ENCODE data around the gene PCBD2.

The PCBD2 gene

DNA sequence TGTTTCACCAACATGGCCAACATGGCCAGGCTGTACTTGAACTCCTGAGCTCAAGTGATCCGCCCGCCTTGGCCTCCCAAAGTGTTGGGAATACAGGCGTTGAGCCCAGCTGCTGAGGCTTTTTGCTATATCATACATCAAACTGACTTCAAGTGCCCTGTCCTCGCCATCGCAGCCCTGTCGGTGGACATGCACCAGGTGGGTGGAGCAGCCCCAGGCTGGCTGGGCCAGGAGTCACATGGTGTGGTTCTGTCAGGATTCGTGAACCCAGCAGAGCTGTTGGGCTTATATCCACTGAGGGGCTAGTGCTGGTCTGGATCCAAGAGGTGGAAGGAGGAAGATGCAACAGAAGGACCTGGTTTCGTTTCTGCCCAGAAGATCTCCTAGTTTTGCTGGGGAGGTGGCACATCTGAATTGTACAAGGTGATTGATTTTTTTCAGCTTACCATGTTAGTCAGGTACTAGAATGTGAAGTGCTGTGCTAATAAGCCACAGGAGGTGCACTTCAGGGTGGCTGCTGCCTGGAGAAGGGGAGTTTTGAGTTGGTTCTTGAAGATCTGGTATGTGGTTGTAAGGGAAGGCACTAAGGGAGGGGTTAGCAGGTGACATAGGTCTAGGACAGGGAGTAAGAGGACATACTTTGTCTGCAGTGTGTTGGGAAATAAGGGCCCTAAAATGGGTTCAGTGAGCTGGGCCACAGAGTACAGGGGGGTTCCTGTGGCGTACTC lies 16.1 kb downstream of the PCBD2 start:
- no peak overlapping the region for H3K4me3 ChIP-seq (ENCODE audit: low read depth, low read length)
- TF ChIP-seq, protein P1, sequence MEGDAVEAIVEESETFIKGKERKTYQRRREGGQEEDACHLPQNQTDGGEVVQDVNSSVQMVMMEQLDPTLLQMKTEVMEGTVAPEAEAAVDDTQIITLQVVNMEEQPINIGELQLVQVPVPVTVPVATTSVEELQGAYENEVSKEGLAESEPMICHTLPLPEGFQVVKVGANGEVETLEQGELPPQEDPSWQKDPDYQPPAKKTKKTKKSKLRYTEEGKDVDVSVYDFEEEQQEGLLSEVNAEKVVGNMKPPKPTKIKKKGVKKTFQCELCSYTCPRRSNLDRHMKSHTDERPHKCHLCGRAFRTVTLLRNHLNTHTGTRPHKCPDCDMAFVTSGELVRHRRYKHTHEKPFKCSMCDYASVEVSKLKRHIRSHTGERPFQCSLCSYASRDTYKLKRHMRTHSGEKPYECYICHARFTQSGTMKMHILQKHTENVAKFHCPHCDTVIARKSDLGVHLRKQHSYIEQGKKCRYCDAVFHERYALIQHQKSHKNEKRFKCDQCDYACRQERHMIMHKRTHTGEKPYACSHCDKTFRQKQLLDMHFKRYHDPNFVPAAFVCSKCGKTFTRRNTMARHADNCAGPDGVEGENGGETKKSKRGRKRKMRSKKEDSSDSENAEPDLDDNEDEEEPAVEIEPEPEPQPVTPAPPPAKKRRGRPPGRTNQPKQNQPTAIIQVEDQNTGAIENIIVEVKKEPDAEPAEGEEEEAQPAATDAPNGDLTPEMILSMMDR (IDR thresholded peaks at IDR 0.05; ENCODE audit: control insufficient read depth, extremely low read depth, insufficient read depth) = no peak
- no peak for DNase-seq (ENCODE audit: low read depth)

DNA sequence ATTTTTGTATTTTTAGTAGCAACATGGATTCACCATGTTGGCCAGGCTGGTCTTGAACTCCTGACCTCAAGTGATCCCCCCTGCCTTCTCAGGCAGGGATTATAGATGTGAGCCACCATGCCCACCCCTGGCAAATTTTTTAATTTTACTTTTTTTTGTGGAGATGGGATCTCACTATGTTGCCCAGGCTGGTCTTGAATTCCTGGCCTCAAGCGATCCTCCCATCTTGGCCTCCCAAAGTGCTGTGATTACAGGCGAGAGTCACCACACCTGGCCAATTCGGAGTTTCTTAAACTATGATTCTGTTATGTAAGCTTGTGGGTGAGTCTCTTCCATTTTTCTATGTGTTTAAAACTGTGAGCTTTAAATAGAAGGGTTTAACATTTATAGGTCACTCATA lies 27.6 kb downstream of the PCBD2 start:
- H3K4me3 ChIP-seq (ENCODE audit: low read depth, low read length) = no peak overlapping the region
- DNase-seq (ENCODE audit: low read depth) = no peak
- TF ChIP-seq, protein P1 (IDR thresholded peaks at IDR 0.05; ENCODE audit: control insufficient read depth, extremely low read depth, insufficient read depth) = no peak

DNA sequence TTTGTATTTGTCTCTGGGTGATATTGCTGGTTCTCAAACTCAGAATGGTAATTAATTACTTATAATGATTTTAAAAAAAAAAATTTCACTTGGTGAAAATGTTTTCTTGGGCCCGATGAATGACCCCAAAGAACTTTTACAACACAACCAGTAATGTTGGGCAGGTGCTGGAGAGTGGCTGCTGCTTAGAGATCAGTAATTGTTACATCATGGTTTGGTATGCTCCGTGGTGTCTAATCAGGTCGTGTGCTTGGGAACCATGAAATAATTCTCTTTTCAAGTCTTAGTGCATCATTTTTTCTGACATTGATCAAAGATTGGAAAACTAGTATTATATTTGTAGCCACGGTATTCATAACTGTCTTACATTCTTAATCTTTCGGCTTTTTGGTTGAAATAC lies 29.3 kb downstream of the PCBD2 start:
- H3K4me3 ChIP-seq (ENCODE audit: low read depth, low read length) = no peak overlapping the region
- TF ChIP-seq, protein P1 (IDR thresholded peaks at IDR 0.05; ENCODE audit: control insufficient read depth, extremely low read depth, insufficient read depth) = no peak
- DNase-seq (ENCODE audit: low read depth) = no peak

DNA sequence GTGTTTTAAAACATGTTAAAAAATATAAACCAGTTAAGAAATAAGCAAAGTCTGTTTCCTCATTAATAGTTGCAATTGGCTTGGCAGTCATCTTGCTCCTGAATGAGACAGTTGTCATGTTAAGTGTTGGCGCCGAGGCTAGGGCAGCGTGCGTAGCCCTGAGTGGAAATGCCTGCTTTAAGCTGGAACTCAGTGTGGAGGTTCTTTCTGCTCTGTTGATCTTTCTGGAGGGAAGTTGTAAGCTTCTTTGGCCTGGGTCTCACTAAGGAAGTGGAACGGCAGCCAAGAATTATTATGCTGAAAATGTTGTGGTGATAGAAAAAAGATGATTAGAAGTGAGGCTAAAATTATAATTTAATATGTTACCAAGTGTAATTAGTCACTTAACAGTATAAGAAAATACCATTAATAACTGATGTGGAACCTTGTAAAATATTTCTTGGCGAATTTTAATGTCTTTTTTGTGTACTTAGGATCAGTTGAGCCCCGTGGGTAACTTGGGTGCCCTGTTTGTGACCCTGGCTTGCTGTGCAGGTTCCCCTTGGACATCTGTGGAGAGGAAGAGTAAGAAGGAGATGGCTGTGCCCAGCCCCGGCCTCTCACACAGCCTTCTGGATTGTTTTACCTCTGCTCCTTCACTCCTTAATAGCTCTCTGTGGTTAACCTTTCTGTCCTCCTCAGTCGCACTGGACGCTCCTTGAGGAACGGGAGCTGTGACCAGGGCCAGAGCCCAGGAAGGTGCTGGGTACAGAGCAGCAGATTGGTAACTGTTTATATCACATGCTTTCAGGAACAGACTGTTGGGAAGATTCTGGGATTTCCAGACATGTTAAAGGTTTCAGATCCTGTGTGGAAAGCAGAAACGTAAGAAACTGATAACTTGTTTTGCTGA lies 31.0 kb downstream of the PCBD2 start:
- no peak overlapping the region for H3K4me3 ChIP-seq (ENCODE audit: low read depth, low read length)
- TF ChIP-seq, protein P1 (IDR thresholded peaks at IDR 0.05; ENCODE audit: control insufficient read depth, extremely low read depth, insufficient read depth) = no peak
- DNase-seq (ENCODE audit: low read depth) = no peak

DNA sequence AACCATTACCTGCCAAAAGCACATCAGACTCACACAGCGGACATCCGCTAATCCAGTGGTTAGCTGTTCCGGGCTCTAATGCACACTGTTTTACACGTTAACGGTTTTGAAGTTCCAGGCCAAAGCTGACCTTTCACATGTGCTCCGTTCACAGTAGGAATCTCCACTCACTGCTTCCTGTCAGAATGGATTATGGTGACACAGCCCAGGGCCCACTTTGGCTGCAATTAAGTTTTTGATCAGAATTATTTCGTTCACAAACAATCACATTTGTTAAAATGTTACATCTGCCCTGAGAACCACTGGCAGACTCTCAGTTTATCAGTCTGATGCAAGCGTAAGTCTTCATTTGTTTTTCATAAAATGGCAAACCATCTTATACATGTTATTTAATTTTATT lies 32.6 kb downstream of the PCBD2 start:
- DNase-seq (ENCODE audit: low read depth) = no peak
- TF ChIP-seq, protein P1 (IDR thresholded peaks at IDR 0.05; ENCODE audit: control insufficient read depth, extremely low read depth, insufficient read depth) = no peak
- no peak overlapping the region for H3K4me3 ChIP-seq (ENCODE audit: low read depth, low read length)

DNA sequence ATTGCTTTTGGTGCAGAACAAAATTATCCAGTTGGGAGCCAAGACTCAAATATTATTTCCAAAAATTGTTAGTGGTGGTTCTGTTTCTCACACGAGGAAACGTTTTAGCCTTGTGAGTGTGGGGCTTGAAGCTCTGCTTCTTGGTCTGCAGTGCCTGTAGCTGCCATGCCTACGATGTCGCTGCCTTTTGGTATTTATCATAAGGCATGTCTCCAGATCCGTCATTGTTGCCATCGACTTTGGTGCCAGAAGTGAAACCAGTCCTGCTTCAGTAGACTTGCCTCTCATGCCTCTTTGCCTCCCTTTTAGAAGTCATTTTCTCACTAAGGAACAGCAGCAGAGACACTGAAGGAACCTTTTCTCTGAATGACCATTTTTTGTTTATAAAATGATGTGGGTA lies 33.1 kb downstream of the PCBD2 start:
- no peak overlapping the region for H3K4me3 ChIP-seq (ENCODE audit: low read depth, low read length)
- no peak for DNase-seq (ENCODE audit: low read depth)
- TF ChIP-seq, protein P1 (IDR thresholded peaks at IDR 0.05; ENCODE audit: control insufficient read depth, extremely low read depth, insufficient read depth) = no peak

Data from LNCaP clone FGC (cell line).